Osteoblast (primary cell): Measurements from ENCODE around the gene PLA2R1. TPM values are rescaled to one million over a fixed set of nuclear protein-coding genes. Genes with fewer than 3 reads are reported as not detected.

Experiments used
- DNase-seq: peaks from one replicate; pipeline ENCODE4 v3.0.0; 2011; ENCODE audit warnings: low spot score, mixed read lengths; ENCODE audit not compliant: insufficient read length; ENCODE audit errors: missing footprints
- H2AFZ ChIP-seq: 2 replicates; pipeline ENCODE4 v1.6.0; 2011; ENCODE audit warnings: mild to moderate bottlenecking, low read length
- H3K27ac ChIP-seq: 2 replicates; pipeline ENCODE4 v1.5.1; 2011; ENCODE audit warnings: mild to moderate bottlenecking, low read depth, low read length, moderate library complexity
- H3K27me3 ChIP-seq: 2 replicates; pipeline ENCODE4 v1.6.0; 2012; ENCODE audit warnings: mild to moderate bottlenecking, control low read depth, inconsistent platforms, low read length, moderate library complexity; ENCODE audit not compliant: insufficient read depth
- H3K36me3 ChIP-seq: 2 replicates; pipeline ENCODE4 v1.5.1; 2011; ENCODE audit warnings: mild to moderate bottlenecking, low read length, control low read depth, moderate library complexity; ENCODE audit not compliant: insufficient read depth
- H3K4me1 ChIP-seq: 2 replicates; pipeline ENCODE4 v1.5.1; 2011; ENCODE audit warnings: mild to moderate bottlenecking, low read length, control low read depth, moderate library complexity; ENCODE audit not compliant: insufficient read depth
- H3K4me2 ChIP-seq: 2 replicates; pipeline ENCODE4 v1.6.0; 2011; ENCODE audit warnings: mild to moderate bottlenecking, low read length; ENCODE audit not compliant: insufficient read depth
- H3K4me3 ChIP-seq: fragments of 200-600 bp; sonication (generic); 3 replicates; pipeline ENCODE4 v1.5.1; 2012; ENCODE audit warnings: mild to moderate bottlenecking, low read length, inconsistent platforms; ENCODE audit not compliant: insufficient read depth
- H3K79me2 ChIP-seq: 2 replicates; pipeline ENCODE4 v1.6.0; 2012; ENCODE audit warnings: mild to moderate bottlenecking, low read length, control low read depth, inconsistent platforms; ENCODE audit not compliant: insufficient read depth
- H3K9me3 ChIP-seq: 2 replicates; pipeline ENCODE4 v1.5.1; 2011; ENCODE audit warnings: low read depth, low read length, control low read depth
- H4K20me1 ChIP-seq: 2 replicates; pipeline ENCODE4 v1.6.0; 2012; ENCODE audit warnings: mild to moderate bottlenecking, low read length, control low read depth; ENCODE audit not compliant: insufficient read depth
- CTCF ChIP-seq: IDR thresholded peaks from 2 replicates; pipeline ENCODE4 v1.5.1; 2011; ENCODE audit warnings: mild to moderate bottlenecking, low read depth, low read length, moderate library complexity; ENCODE audit errors: extremely low read depth
- total RNA-seq: library from RNA; depleted of rRNA; stranded (reverse); fragments of >200 nt; gene quantifications from 2 replicates; pipeline ENCODE4 v1.2.3, GENCODE V29; 2012

The PLA2R1 gene
- total RNA-seq, 1 donor: 19.9 TPM

- no peaks in the 10 kb centered on the region for H3K27me3 ChIP-seq
- TF ChIP-seq CTCF: no peak
- no peak overlapping the region for H2AFZ ChIP-seq
- no peaks in the 10 kb centered on the region for H3K9me3 ChIP-seq
- no peak overlapping the region for H3K27ac ChIP-seq
- DNase-seq: peak; percentile 13
- H3K79me2 ChIP-seq: no peaks in the 10 kb centered on the region
- H3K4me1 ChIP-seq: no peaks in the 10 kb centered on the region
- no peaks in the 10 kb centered on the region for H3K36me3 ChIP-seq
- H3K4me2 ChIP-seq: no peak overlapping the region
- H3K4me3 ChIP-seq: no peak overlapping the region
- H4K20me1 ChIP-seq: no peaks in the 10 kb centered on the region
These were observed 129.2 kb downstream of the PLA2R1 start for GRCh38 chr2:159933040-159933726.

- Histone ChIP-seq H3K4me3 (no peak overlapping the region), H3K27ac (no peak overlapping the region), H2AFZ (no peak overlapping the region), H3K27me3 (peaks cover 7% of the 10 kb centered on the region), H3K36me3 (no peaks in the 10 kb centered on the region), H3K79me2 (no peaks in the 10 kb centered on the region), H3K9me3 (no peaks in the 10 kb centered on the region), H3K4me1 (peaks cover 3% of the 10 kb centered on the region), H3K4me2 (no peak overlapping the region), H4K20me1 (no peaks in the 10 kb centered on the region)
- no peak for TF ChIP-seq CTCF
- DNase-seq: no peak
These were observed 135.7 kb downstream of the PLA2R1 start for GRCh38 chr2:159926695-159927094.

- H3K79me2 ChIP-seq: no peaks in the 10 kb centered on the region
- H2AFZ ChIP-seq: no peak overlapping the region
- no peak for TF ChIP-seq CTCF
- H3K4me1 ChIP-seq: peaks cover 3% of the 10 kb centered on the region
- peaks cover 7% of the 10 kb centered on the region for H3K27me3 ChIP-seq
- no peak overlapping the region for H3K27ac ChIP-seq
- DNase-seq: peak; percentile 21
- H4K20me1 ChIP-seq: no peaks in the 10 kb centered on the region
- no peaks in the 10 kb centered on the region for H3K9me3 ChIP-seq
- H3K4me2 ChIP-seq: no peak overlapping the region
- no peak overlapping the region for H3K4me3 ChIP-seq
- no peaks in the 10 kb centered on the region for H3K36me3 ChIP-seq
These were observed 136.4 kb downstream of the PLA2R1 start for GRCh38 chr2:159925975-159926374.

- Histone ChIP-seq H3K4me2 (no peak overlapping the region), H3K4me1 (peaks cover 3% of the 10 kb centered on the region), H3K79me2 (no peaks in the 10 kb centered on the region), H3K27ac (no peak overlapping the region), H3K9me3 (no peaks in the 10 kb centered on the region), H3K4me3 (no peak overlapping the region), H4K20me1 (no peaks in the 10 kb centered on the region), H3K27me3 (peaks cover 7% of the 10 kb centered on the region), H2AFZ (no peak overlapping the region), H3K36me3 (no peaks in the 10 kb centered on the region)
- DNase-seq: no peak
- no peak for TF ChIP-seq CTCF
These were observed 139.9 kb downstream of the PLA2R1 start for GRCh38 chr2:159922563-159922962.
